Ovary (tissue), 9 donors: ENCODE results near the gene HDGFL2. TPM values are rescaled to one million over a fixed set of nuclear protein-coding genes. Genes with fewer than 3 reads are reported as not detected.

Experiments
- DNase-seq, 5 donors: peaks; one replicate each; pipeline ENCODE4 v3.0.0-alpha.2; 2019 to 2020
- H3K27ac ChIP-seq, 2 donors: fragments of 200-600 bp; one replicate each; pipeline versions ENCODE4 v1.5.1 to v1.8.0; 2019 to 2022
- H3K27me3 ChIP-seq: fragments of 200-600 bp; one replicate; pipeline ENCODE4 v1.8.0; 2022
- H3K36me3 ChIP-seq: fragments of 200-600 bp; sonication (generic); one replicate; pipeline ENCODE4 v1.5.1; 2019
- H3K4me1 ChIP-seq: one replicate; pipeline ENCODE4 v1.8.1; 2013; ENCODE audit warnings: mild to moderate bottlenecking, moderate library complexity; ENCODE audit not compliant: insufficient read depth
- H3K4me3 ChIP-seq: fragments of 200-600 bp; sonication (generic); one replicate; pipeline ENCODE4 v1.5.1; 2017
- H3K9me3 ChIP-seq, 2 donors: fragments of 200-600 bp in 1 of 2; sonication (generic) in 1 of 2; one replicate each; pipeline versions ENCODE4 v1.5.1 to v1.8.1; 2013 to 2019; ENCODE audit warnings: mild to moderate bottlenecking in 1 of 2, moderate library complexity in 1 of 2
- CTCF ChIP-seq, 3 donors: fragments of 450-650 bp in 2 of 3; fragments of 200-600 bp in 1 of 3; IDR thresholded peaks; one replicate each; pipeline versions ENCODE4 v1.5.1 to v1.8.0; 2016 to 2022; ENCODE audit warnings: antibody characterized with exemption in 3 of 3, mild to moderate bottlenecking in 1 of 3
- EP300 ChIP-seq: sonication (generic); formaldehyde crosslinking; IDR thresholded peaks from one replicate; pipeline ENCODE4 v1.6.1; 2017; ENCODE audit warnings: antibody characterized with exemption
- POLR2A ChIP-seq: fragments of 450-650 bp; IDR thresholded peaks from one replicate; pipeline ENCODE4 v1.6.1; 2017; ENCODE audit warnings: antibody characterized with exemption, mild to moderate bottlenecking, moderate library complexity
- WGBS, 3 donors: extraction: QIAGEN DNeasy Blood & Tissue Kit in 1 of 3; methylation state at CpG; one replicate each; pipeline versions ENCODE4 v1.1.5 to v1.1.7; 2013 to 2017; 5-methylcytosine and 5-hydroxymethylcytosine counted together
- intact Hi-C, 4 donors: fragments of 100-400 bp; cut with DNase I; formaldehyde crosslinking; loops; one replicate each; pipeline versions ENCODE4 v1.11.0 to v1.15.1; 2022 to 2023
- polyA plus RNA-seq, 2 donors: library from polyadenylated mRNA; stranded (reverse); fragments of 200-250 nt in 1 of 2; fragments of 350-450 nt in 1 of 2; fragmentation: Illumina TruSeq in 1 of 2; extraction: RNeasy Lipid Tissue Mini Kit (QIAGEN cat#74804) in 1 of 2; gene quantifications; one replicate each; pipeline ENCODE4 v1.2.3, GENCODE V29; 2013 to 2014
- total RNA-seq, 7 donors: library from RNA; depleted of rRNA in 2 of 7; stranded (reverse); fragments of >200 nt in 2 of 7; fragmentation: NEBNext Ultra II Directional in 3 of 7; extraction: Animal tissue kit (Norgen Biotek cat#: 25700) in 3 of 7; gene quantifications; one replicate each; pipeline versions ENCODE4 v1.1.0 to v1.2.4, GENCODE V29; 2016 to 2023
- donor health status: DM: no; HTN: no; CAD: no; lungs with moderate emphysema.
- donor health status: DM: no; HTN: no; CAD: no.
- donor health status: Bipolar disorder and iron deficiency.
- donor health status: DM: yes; HTN: yes; CAD: no.
- donor health status: DM: no; HTN: no; CAD: no.
- donor health status: DM: yes; HTN: yes; CAD: no.

Gene HDGFL2
- total and polyA plus RNA-seq, 9 donors, result 28.5 to 77.2 (median 63.0) TPM

- TF ChIP-seq CTCF (IDR thresholded peaks at IDR 0.05), result no peak
- Histone ChIP-seq H3K27ac (peak overlapping the region in 1 of 2 donors; percentile 6), H3K9me3 (no peaks in the 10 kb centered on the region), H3K4me1 (peaks cover 15% of the 10 kb centered on the region), H3K4me3 (no peak overlapping the region), H3K36me3 (no peaks in the 10 kb centered on the region), H3K27me3 (no peaks in the 10 kb centered on the region)
- intact Hi-C loops, result no loop called here
- no peak for DNase-seq
- WGBS, 3 donors, result 81 to 86% (median 84%) methylated on average over 9 of the region's 9 CpGs
Observed at GRCh38 chr19:4533334-4533733, 61.2 kb downstream of the HDGFL2 start.

GRCh38 chr19:4533835-4534424 lies 61.8 kb downstream of the HDGFL2 start:
- Histone ChIP-seq H3K4me1 (peaks cover 15% of the 10 kb centered on the region), H3K4me3 (no peak overlapping the region), H3K9me3 (no peaks in the 10 kb centered on the region), H3K27ac (peak overlapping the region in 1 of 2 donors; percentile 88), H3K27me3 (no peaks in the 10 kb centered on the region), H3K36me3 (no peaks in the 10 kb centered on the region)
- DNase-seq, result no peak
- WGBS, 3 donors, result 86 to 89% (median 87%) methylated on average over 9 of the region's 9 CpGs
- TF ChIP-seq EP300 (no peak), CTCF (IDR thresholded peaks at IDR 0.05) (no peak), POLR2A (no peak)
- intact Hi-C loops, result no loop called here

- Histone ChIP-seq H3K4me1 (peaks cover 19% of the 10 kb centered on the region), H3K4me3 (peak within 1 kb of the TSS; percentile 34), H3K27ac (peak within 1 kb of the TSS; percentile 62 to 88), H3K9me3 (no peaks in the 10 kb centered on the region), H3K27me3 (no peaks in the 10 kb centered on the region), H3K36me3 (no peaks in the 10 kb centered on the region)
- no peak for TF ChIP-seq EP300
- TF ChIP-seq POLR2A, result peak; percentile 79
- TF ChIP-seq CTCF (IDR thresholded peaks at IDR 0.05), result peak in 1 of 3 donors; percentile 29
- 4 to 11% (median 6%) methylated on average over 21 to 49 of the region's 49 CpGs for WGBS, 3 donors
- intact Hi-C loops, result no loop called here
- peak; percentile 95 to 98 (median 97) for DNase-seq
Observed at GRCh38 chr19:4534836-4535658, 63.0 kb downstream of the HDGFL2 start, which contains the start of gene PLIN5. Gene PLIN5, minus strand, starts transcription at chr19:4535224. Its CDS starts 1,150 bp downstream, at chr19:4534074.

GRCh38 chr19:4536798-4537197 lies 64.7 kb downstream of the HDGFL2 start:
- Histone ChIP-seq H3K4me1 (peaks cover 16% of the 10 kb centered on the region), H3K9me3 (no peaks in the 10 kb centered on the region), H3K27ac (no peak overlapping the region), H3K27me3 (no peaks in the 10 kb centered on the region), H3K36me3 (no peaks in the 10 kb centered on the region), H3K4me3 (no peak overlapping the region)
- 43 to 49% (median 45%) methylated on average over 5 of the region's 5 CpGs for WGBS, 3 donors
- TF ChIP-seq POLR2A (no peak), CTCF (IDR thresholded peaks at IDR 0.05) (no peak), EP300 (no peak)
- intact Hi-C loops, result no loop called here
- no peak for DNase-seq
